Nephron (organoid): ENCODE data around the gene VPS13D.

Source experiments
- H3K27ac Mint-ChIP-seq, 3 experiments: 2 replicates each; pipeline ENCODE4 v1.8.0; 2020; ENCODE audit warnings: mixed read lengths in 3 of 3, mild to moderate bottlenecking in 2 of 3, moderate library complexity in 1 of 3
- H3K27me3 Mint-ChIP-seq: 2 replicates; pipeline ENCODE4 v1.8.0; 2021; ENCODE audit warnings: low read depth, mild to moderate bottlenecking, moderate library complexity, mixed read lengths
- H3K36me3 Mint-ChIP-seq: 2 replicates; pipeline ENCODE4 v1.8.0; 2020; ENCODE audit warnings: low read depth, mixed read lengths
- H3K4me1 Mint-ChIP-seq: 2 replicates; pipeline ENCODE4 v1.8.0; 2020; ENCODE audit warnings: mixed read lengths
- H3K4me3 Mint-ChIP-seq, 3 experiments: 2 replicates each; pipeline ENCODE4 v1.8.0; 2020; ENCODE audit warnings: mild to moderate bottlenecking in 3 of 3, mixed read lengths in 3 of 3, moderate library complexity in 2 of 3
- H3K9me3 Mint-ChIP-seq: 2 replicates; pipeline ENCODE4 v1.8.0; 2020; ENCODE audit warnings: mixed read lengths
- CTCF ChIP-seq, 3 experiments: fragments of 200-600 bp; sonication (generic); IDR thresholded peaks; one replicate each; pipeline ENCODE4 v1.5.0; 2021; ENCODE audit warnings: antibody characterized with exemption in 3 of 3; ENCODE audit not compliant: unreplicated experiment in 3 of 3

The VPS13D gene

GRCh38 chr1:12279003-12279402 lies 49.2 kb downstream of the VPS13D start:
- Mint-ChIP-seq H3K27me3 (no peaks in the 10 kb centered on the region), H3K4me1 (no peaks in the 10 kb centered on the region), H3K36me3 (peaks cover 72% of the 10 kb centered on the region), H3K4me3 (no peak overlapping the region), H3K9me3 (no peaks in the 10 kb centered on the region), H3K27ac (no peak overlapping the region)
- no peak for TF ChIP-seq CTCF (IDR thresholded peaks at IDR 0.05; ENCODE audit: unreplicated experiment in 3 of 3)

- no peaks in the 10 kb centered on the region for H3K4me1 Mint-ChIP-seq
- H3K36me3 Mint-ChIP-seq, result peaks cover 76% of the 10 kb centered on the region
These were observed 50.1 kb downstream of the VPS13D start for GRCh38 chr1:12279728-12280464.

GRCh38 chr1:12282142-12282541 lies 52.3 kb downstream of the VPS13D start:
- H3K4me1 Mint-ChIP-seq, result no peaks in the 10 kb centered on the region
- H3K4me3 Mint-ChIP-seq, result no peak overlapping the region
- H3K27me3 Mint-ChIP-seq, result no peaks in the 10 kb centered on the region
- peaks cover 66% of the 10 kb centered on the region for H3K36me3 Mint-ChIP-seq
- H3K9me3 Mint-ChIP-seq, result no peaks in the 10 kb centered on the region
- TF ChIP-seq CTCF (IDR thresholded peaks at IDR 0.05; ENCODE audit: unreplicated experiment in 3 of 3), result no peak
- no peak overlapping the region for H3K27ac Mint-ChIP-seq

More at GRCh38 chr1:12279728-12280464, 50.1 kb downstream of the VPS13D start:
- no peaks in the 10 kb centered on the region for H3K9me3 Mint-ChIP-seq
- TF ChIP-seq CTCF (IDR thresholded peaks at IDR 0.05; ENCODE audit: unreplicated experiment in 3 of 3), result no peak
- H3K27me3 Mint-ChIP-seq, result no peaks in the 10 kb centered on the region
- no peak overlapping the region for H3K27ac Mint-ChIP-seq
- H3K4me3 Mint-ChIP-seq, result no peak overlapping the region

- H3K4me3 Mint-ChIP-seq, result no peak overlapping the region
- no peaks in the 10 kb centered on the region for H3K4me1 Mint-ChIP-seq
- no peaks in the 10 kb centered on the region for H3K9me3 Mint-ChIP-seq
- H3K27ac Mint-ChIP-seq, result no peak overlapping the region
- no peak for TF ChIP-seq CTCF (IDR thresholded peaks at IDR 0.05; ENCODE audit: unreplicated experiment in 3 of 3)
- H3K27me3 Mint-ChIP-seq, result no peaks in the 10 kb centered on the region
- peaks cover 51% of the 10 kb centered on the region for H3K36me3 Mint-ChIP-seq
These were observed 54.7 kb downstream of the VPS13D start for GRCh38 chr1:12284486-12284885.

- no peak overlapping the region for H3K4me3 Mint-ChIP-seq
- H3K27me3 Mint-ChIP-seq, result no peaks in the 10 kb centered on the region
- TF ChIP-seq CTCF (IDR thresholded peaks at IDR 0.05; ENCODE audit: unreplicated experiment in 3 of 3), result no peak
- no peaks in the 10 kb centered on the region for H3K4me1 Mint-ChIP-seq
- H3K36me3 Mint-ChIP-seq, result peaks cover 51% of the 10 kb centered on the region
- H3K27ac Mint-ChIP-seq, result no peak overlapping the region
- H3K9me3 Mint-ChIP-seq, result no peaks in the 10 kb centered on the region
These were observed 55.8 kb downstream of the VPS13D start for GRCh38 chr1:12285496-12286143.

GRCh38 chr1:12287869-12288268 lies 58.0 kb downstream of the VPS13D start:
- Mint-ChIP-seq H3K27ac (no peak overlapping the region), H3K9me3 (no peaks in the 10 kb centered on the region), H3K4me3 (no peak overlapping the region), H3K36me3 (peaks cover 50% of the 10 kb centered on the region), H3K4me1 (no peaks in the 10 kb centered on the region), H3K27me3 (no peaks in the 10 kb centered on the region)
- TF ChIP-seq CTCF (IDR thresholded peaks at IDR 0.05; ENCODE audit: unreplicated experiment in 3 of 3), result no peak
